HG03159 (cell line): Measurements from ENCODE around the gene F10.

Experiments
- ATAC-seq: cut with Tn5 transposase; IDR thresholded peaks from one replicate; pipeline ENCODE4 v1.9.1; 2021; ENCODE audit warnings: mild to moderate bottlenecking, moderate library complexity; ENCODE audit not compliant: unreplicated experiment

F10 gene

GRCh38 chr13:113166681-113167080 is 44.1 kb downstream of the F10 start:
- ATAC-seq: no peak

DNA sequence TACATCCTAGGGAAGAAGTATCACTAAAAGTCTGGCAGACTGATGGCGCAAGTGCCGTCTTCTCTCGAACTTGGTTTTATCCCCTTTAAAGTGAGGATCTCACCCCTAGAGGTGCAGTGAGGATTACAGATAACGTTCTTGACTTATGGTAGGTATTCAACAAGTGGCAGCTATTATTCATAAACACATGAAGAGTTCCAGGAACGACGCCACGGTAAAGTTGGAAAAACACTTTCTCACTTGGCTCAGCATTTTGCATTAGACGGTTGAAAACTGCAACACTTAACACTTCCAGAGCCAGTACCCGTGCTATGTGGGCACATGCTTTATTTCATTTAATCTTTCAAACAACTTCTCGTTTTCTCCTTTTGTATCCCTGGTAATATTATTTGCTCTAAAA is 44.6 kb downstream of the F10 start:
- ATAC-seq: no peak

DNA sequence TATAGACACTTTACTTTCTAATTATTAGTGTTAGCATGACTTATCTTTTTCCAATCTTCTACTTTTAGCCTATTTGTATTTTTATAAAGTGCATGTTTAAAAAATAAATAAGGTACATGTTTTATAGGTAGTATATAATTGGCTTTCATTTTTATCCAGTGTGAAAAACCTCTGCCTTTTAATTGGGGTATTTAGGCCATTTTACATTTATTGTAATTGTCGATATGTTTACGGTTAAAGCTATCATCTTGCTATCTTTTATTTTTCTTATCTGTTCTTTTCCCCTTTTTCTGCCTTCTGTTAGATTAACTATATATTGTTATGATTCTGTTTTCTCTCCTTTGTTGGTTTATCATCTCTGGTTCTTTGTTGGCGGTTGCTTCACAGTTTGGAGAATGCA is 45.0 kb downstream of the F10 start:
- no peak for ATAC-seq

GRCh38 chr13:113168211-113168610 is 45.6 kb downstream of the F10 start:
- no peak for ATAC-seq

DNA sequence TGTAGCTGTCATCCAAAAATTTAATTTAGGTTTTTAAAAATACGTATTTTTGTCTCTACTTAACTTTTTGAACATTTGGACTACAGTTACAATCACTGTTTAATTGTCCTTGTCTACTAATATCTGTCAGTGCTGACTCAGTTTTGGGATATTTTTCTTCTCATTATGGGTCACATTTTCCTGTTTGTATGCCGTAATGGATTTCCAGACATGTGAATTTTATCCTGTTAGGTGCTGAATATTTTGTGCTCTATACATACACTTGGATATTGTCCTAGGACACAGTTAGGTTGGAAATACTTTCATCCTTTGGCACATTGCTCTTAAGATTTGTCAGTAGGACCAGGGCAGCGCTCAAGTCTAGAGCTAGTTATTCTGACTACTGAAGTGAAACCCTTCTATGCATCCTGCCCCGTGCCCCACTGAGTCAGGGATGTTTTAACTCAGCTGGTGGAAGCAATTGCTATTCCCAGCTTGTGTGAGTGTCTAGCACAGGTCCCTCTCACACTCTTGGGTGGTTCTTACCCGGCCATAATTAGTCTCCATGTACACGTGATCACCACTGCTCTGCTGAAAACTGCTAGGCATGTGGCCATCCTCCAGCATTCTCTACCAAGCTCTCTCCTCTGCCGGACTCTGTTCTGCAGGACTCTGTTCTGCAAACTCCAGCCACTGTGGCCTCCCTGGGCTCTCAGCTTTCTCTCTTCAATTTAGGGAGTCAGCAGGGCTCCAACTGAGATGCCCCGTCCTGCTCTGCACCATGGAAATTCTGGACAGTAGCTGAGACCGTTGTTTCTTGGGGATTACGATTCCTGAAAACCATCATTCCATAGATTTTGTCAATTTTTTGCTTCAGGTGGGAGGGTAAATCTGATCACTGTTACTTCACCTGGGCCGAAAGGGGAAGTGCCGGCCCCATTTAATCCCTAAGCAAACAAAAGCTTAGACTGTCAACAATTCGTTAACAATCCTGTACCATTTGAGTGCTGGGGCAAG is 47.0 kb downstream of the F10 start:
- no peak for ATAC-seq

DNA sequence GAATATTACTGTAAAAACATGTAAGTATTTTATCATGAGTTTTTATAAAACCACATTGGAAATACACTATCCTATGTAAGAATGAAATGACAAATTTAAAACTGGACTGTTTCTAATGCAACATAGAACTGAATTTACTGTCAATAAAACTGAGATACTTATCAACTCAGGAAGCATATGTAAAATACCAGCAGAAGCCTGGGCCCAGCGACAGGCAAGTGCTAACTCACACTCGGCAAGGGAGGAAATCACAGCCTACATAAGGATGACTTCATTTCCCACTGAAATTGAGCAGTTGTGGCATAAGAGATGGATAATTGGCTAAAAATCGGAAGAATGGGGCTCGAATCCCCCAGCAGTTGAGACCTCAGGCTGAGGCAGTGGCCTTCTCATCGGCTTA is 47.9 kb downstream of the F10 start:
- no peak for ATAC-seq

DNA sequence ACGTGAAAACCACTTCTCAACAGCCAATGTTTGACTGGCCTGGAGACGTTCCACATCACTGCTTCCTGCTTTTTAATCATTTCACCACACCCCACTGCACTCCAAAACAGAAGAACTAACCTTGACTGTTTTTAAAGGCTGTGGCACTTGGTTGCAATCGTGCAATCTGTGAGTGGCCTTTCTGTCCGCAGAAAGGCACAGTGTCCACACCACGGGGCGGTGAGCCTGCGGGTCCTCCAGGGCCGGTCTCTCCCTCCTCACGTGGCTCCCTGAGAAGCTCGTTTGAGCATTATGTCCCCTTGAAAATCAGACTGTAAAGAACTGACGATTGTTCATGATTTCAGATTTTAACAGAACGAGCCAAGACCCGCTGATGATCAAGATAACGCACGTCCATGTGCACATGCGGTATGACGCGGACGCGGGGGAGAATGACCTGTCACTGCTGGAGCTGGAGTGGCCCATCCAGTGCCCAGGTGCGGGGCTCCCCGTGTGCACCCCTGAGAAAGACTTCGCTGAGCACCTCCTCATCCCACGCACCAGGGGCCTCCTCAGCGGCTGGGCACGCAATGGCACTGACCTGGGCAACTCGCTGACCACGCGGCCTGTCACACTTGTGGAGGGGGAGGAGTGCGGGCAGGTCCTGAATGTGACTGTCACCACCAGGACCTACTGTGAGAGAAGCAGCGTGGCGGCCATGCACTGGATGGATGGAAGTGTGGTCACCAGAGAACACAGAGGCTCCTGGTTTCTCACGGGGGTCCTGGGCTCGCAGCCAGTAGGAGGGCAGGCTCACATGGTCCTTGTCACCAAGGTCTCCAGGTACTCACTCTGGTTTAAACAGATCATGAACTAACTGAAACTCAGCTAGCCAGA is 48.9 kb downstream of the F10 start:
- no peak for ATAC-seq

GRCh38 chr13:113172419-113172926 is 49.9 kb downstream of the F10 start:
- ATAC-seq: no peak

- no peak for ATAC-seq
Measured at GRCh38 chr13:113176280-113176679, 53.7 kb downstream of the F10 start.

DNA sequence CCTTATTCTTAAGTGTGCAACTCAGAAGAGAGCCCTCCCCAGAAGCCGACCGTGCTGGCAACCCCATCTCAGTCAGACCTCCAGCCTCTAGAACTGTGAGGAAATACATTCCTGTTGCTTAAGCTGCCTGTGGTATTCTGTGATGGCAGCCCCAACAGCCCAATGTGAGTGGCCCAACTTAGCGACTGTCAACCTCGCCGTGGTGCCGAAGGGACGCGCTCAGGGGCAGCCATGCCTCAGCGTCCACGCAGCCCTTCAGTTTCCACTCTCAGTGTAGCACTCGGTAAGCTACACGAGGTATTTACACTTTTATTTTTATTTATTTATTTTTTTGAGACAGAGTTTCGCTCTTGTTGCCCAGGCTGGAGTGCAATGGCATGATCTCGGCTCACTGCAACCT is 54.2 kb downstream of the F10 start:
- no peak for ATAC-seq

GRCh38 chr13:113178070-113178895 is 55.7 kb downstream of the F10 start:
- no peak for ATAC-seq

DNA sequence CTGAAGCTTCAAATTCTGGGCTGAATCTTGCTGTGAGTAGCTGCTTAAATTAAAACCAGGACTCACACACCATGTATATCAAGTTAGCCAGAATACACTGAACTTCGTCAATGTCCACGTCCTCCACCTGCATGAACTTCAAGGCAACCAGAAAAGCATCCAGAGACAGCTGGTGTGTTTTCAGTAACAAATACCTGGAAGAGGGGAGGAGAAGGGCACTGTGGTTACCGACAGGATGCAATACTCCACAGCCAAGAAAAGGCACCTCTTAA is 56.2 kb downstream of the F10 start:
- ATAC-seq: no peak

DNA sequence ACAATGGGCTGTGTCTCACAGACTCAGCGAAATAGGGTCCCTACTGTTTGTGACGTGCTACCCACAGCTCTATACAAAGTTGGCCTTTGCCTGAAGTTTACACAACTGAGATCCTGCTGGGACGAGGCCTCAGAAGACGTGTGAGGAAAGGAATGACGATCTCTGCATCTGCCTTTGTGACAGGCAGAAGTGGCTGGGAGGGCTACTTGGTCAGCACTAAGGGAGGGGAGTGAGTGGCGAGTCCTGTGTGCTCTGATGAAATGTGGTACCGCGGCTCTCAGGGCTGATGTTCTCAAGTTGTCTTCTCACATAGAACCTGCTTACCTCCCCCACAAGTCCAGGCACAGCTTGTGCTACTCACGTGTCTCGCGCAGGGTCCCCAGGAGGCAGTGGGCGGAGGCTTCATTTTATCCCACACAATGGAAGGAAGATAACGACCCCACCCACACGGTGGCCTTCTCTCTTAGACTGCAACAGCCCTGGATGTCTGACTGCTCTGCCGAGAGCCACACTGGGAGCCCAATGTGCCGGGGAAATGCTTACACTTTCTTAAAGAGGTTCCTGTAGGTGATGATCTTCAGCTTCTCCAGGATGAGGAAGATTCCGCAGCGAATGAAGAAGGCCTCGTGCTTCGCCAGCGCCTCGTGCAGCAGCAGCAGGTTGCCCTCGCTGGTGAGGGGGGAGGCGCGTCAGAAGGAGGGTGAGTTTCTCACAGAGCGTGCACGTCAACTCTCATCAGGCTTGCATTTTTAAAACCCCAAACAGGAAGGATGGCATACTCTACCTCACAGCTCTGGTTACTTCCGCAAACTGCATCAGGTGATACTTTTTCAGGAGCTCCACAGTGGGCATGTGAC is 57.0 kb downstream of the F10 start:
- ATAC-seq: no peak

DNA sequence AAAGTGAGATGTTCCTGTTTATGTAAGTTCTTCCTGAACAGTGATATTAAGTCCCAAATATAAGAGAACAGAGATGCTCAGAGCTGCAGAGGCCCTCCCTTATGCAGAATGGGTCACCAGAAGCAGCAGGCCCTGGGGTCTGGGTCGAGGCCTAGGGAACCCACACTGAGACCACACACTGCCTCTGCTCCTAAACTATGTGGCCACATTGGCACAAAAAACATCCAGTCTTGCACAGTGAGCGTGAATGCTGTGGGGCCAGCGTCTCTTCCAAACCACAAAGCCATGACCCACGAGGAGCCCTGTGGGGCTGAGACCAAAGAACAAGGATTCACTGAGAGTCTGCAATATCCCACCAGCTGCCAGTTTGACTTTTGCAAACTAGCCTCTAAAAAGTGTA is 59.4 kb downstream of the F10 start:
- no peak for ATAC-seq

DNA sequence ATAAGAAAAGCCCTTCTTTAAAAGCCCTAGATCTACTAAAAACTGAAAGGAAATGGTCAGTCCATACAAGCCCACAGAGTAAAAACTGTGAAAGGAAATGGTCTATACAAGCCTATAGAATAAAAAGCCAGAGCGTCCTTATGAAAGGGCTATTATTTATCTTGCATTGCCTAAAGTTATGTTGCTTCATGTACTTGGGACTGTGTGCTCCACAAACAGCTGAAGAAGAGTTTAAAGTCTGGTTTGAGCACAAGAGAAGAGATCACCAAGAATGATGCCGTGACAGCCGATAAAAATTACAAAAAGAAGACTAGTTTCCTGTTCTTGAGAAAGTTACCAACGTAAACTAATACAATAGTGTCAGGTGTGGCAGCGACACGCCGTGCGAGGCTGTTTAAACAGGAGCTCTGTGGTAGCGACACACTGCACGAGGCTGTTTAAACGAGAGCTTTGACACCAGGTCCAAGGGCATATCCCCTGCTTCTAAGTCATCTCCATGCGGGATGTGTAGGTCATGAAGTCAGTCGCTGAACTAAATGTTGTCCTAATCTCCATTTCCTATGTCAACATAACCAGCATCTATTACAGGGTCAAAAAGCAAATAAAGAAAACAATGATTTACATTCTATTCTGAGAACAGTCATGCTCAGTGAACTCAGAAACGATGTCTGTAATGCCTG is 61.0 kb downstream of the F10 start:
- no peak for ATAC-seq

DNA sequence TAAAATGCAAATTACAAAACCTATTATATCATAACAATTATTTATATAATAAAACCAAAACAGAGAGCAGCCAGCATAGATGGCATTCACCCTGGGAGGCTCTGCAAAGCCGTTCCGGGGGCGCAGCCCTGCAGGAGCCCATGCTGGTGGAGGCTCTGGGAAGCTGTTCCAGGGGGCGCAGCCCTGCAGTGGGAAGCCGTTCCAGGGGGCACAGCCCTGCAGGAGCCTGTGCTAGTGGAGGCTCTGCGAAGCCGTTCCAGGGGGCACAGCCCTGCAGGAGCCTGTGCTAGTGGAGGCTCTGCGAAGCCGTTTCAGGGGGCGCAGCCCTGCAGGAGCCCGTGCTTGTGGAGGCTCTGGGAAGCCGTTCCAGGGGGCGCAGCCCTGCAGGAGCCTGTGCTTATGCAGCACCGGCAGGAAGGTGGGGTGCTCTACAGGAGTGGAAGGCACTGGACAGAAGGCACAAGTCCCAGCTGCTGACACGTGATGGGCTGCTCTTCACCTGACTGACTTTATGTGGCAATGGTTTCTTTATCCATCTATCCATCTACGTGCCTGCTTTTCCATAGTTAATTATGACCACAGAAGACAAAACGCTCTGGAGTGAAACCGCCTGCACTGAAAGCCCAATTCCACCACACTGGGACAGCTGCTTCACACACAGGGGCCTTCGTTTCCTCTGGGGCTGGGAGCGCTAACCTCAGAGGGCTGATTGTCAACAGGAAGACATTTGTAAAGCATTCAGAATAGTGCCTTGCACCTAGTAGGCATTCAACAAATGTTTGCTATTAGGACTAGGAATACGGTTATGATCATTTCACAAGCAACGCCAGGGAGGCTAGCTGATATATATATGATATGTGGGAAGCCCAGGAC is 62.2 kb downstream of the F10 start:
- ATAC-seq: no peak

- ATAC-seq: peak; percentile 85
Measured at GRCh38 chr13:113186061-113186900, 63.7 kb downstream of the F10 start.

DNA sequence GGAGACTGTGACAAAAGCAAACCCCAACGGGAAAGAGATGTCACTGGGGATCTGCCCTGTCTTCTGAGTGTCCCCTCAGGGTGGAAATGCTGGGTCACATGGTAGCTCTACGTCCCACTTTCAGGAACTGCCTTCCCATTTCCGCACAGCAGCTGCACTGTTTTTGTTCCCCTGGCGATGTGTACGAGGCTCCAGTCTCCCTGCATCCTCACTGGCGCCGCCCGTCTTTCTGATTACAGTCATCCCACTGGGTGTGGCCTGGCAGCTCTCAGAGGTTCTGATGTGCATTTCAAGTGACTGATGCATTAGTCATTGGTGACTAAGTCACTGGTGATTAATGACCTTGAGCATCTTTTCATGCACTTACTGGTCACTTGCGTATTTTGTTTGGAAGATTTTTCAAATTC is 64.7 kb downstream of the F10 start:
- no peak for ATAC-seq
